AG20443 (cell line): ENCODE results near the gene SPINK7.

Source experiments
- DNase-seq: peaks from one replicate; pipeline ENCODE4 v3.0.0; 2012; ENCODE audit warnings: low spot score, mixed read lengths

The SPINK7 gene

GRCh38 chr5:148343603-148344487, 31.6 kb downstream of the SPINK7 start:
- no peak for DNase-seq

- no peak for DNase-seq
Observed at GRCh38 chr5:148347706-148348105, 35.5 kb downstream of the SPINK7 start.

DNA sequence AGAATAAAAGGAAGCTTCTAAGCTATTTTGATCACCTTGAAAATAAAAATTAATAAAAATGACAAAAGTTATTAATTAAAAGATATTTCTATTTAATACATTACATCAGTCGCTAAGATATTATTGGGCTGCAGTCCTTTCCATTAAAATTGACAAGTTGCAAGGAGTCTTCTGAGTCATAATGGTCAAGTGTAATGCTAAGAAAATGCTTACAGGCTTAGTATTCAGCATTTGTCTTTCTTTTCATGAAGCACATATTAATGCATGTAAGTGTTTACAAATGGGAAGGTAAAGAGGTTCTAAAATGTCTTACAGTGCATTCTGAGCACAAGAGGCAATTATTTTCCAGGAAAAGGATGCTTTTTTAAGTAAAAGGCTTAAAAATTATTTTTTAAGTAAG, 40.5 kb downstream of the SPINK7 start:
- DNase-seq = no peak

GRCh38 chr5:148353634-148354033, 41.4 kb downstream of the SPINK7 start:
- no peak for DNase-seq

DNA sequence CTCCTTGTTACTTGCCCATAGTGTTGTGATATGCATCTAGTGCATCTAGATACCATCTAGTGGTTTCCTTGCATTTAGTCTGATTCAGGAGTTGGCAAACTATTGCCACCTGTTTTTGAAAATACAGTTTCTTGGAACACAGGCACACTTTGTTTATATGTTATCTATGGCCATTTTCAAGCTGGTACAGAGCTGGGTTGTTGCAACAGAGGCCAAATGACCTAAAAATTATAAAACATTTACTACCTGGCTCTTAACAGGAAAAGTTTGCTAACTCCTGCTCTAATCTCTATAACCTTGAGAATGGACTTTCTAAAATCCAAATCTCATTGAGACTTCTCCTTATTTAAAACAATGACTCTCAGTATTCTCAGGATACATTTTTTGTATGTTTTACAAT, 52.1 kb downstream of the SPINK7 start:
- DNase-seq = no peak
